ENCODE data around the gene TUBB. TPM values are rescaled to one million over a fixed set of nuclear protein-coding genes. Genes with fewer than 3 reads are reported as not detected.

TUBB gene
- total and polyA plus RNA-seq, 9 of the 15 experiments (the other 6 are each of a cell fraction or from before 2014, with no cell fraction given): 971 to 2,870 (median 1,478) TPM

- peak; percentile 23; the same call in 1 of the 2 replicates for TF ChIP-seq AFF4 (CRISPR knock-in tag; IDR thresholded peaks at IDR 0.05)
- peak; percentile 75; the same call in 1 of the 2 replicates for TF ChIP-seq ZNF444 (CRISPR knock-in tag; IDR thresholded peaks at IDR 0.05)
- TF ChIP-seq POLR2AphosphoS2 (IDR thresholded peaks at IDR 0.05; ENCODE audit: low read length): peak; percentile 96
- peak; percentile 84; the same call in 1 of the 2 replicates for TF ChIP-seq TARDBP (IDR thresholded peaks at IDR 0.05)
- TF ChIP-seq MEF2D (tag; conservative IDR thresholded peaks at IDR 0.05; ENCODE audit: low read depth): no peak
- TF ChIP-seq ETV6 (IDR thresholded peaks at IDR 0.05; ENCODE audit: borderline replicate concordance in 1 of 2, low read depth in 2 of 2, low read length in 1 of 2): no peak
- no peak for TF ChIP-seq ETV6 (CRISPR knock-in tag; IDR thresholded peaks at IDR 0.05; ENCODE audit: borderline replicate concordance)
- no peak for TF ChIP-seq ZZZ3 (IDR thresholded peaks at IDR 0.05)
- no peak for TF ChIP-seq DDX20 (tag; IDR thresholded peaks at IDR 0.05; ENCODE audit: low read depth)
- TF ChIP-seq ZNF707 (CRISPR knock-in tag; conservative IDR thresholded peaks at IDR 0.05): no peak
- no peak for TF ChIP-seq ZFP36 (IDR thresholded peaks at IDR 0.05; ENCODE audit: low read depth, low read length, partially characterized antibody)
- no peak; the same call in 1 of the 2 replicates for TF ChIP-seq MXI1 (IDR thresholded peaks at IDR 0.05; ENCODE audit: low read depth, low read length)
- TF ChIP-seq POLR2G (IDR thresholded peaks at IDR 0.05; ENCODE audit: low read depth, low read length): peak; percentile 81
- TF ChIP-seq CUX1 (CRISPR knock-in tag; IDR thresholded peaks at IDR 0.05): no peak
- no peak for TF ChIP-seq ZNF277 (CRISPR knock-in tag; IDR thresholded peaks at IDR 0.05; ENCODE audit: borderline replicate concordance)
- TF ChIP-seq TAF7 (tag; IDR thresholded peaks at IDR 0.05): peak; percentile 64; the same call in 1 of the 2 replicates
- TF ChIP-seq NR1H2 (CRISPR knock-in tag; IDR thresholded peaks at IDR 0.05): 0 out of 2 replicates have a peak, but pooled peaks have one; percentile 36
These were observed 1.3 kb downstream of the TUBB start (continued) for GRCh38 chr6:30721198-30722024.

Measured in K562 (cell line).